Measurements from ENCODE around the gene AGO4.

- no peak for TF ChIP-seq CTCF (conservative IDR thresholded peaks at IDR 0.05; ENCODE audit: low read depth, low read length)
- TF ChIP-seq EZH2 (IDR thresholded peaks at IDR 0.05; ENCODE audit: borderline replicate concordance, low read depth, low read length, poor library complexity, severe bottlenecking): no peak
Measured at GRCh38 chr1:35834218-35834617, 26.4 kb downstream of the AGO4 start.

All from A673 (cell line).